Measurements from ENCODE around the gene PSME3IP1.

- TF ChIP-seq CTCF (IDR thresholded peaks at IDR 0.05; ENCODE audit: low read depth, low read length) (no peak), EZH2phosphoT487 (IDR thresholded peaks at IDR 0.05; ENCODE audit: low read depth) (no peak)
These were observed 39.7 kb downstream of the PSME3IP1 start for GRCh38 chr16:57146040-57146647.

Measured in OCI-LY3 (cell line).